SK-N-SH (cell line): ENCODE data around the gene DUSP1. TPM values are rescaled to one million over a fixed set of nuclear protein-coding genes. Genes with fewer than 3 reads are reported as not detected.

Experiments used
- CTCF ChIA-PET: fragments of 300-600, 350-600 bp; formaldehyde crosslinking; extraction: SDS; loops from one replicate; lab custom pipeline; 2021; lab: Yijun Ruan, JAX
- POLR2A ChIA-PET: fragments of 350-600 bp; sonication (Branson Sonifier 250); formaldehyde crosslinking; extraction: SDS; loops from one replicate; lab custom pipeline; 2020; ENCODE audit warnings: antibody characterized with exemption, inconsistent platforms; lab: Yijun Ruan, JAX
- DNase-seq: peaks from one replicate; pipeline ENCODE4 v3.0.0; 2012
- H2AFZ ChIP-seq: fragments of 200-600 bp; sonication (generic); 2 replicates; pipeline ENCODE4 v1.8.1; 2016; ENCODE audit warnings: antibody characterized with exemption, mild to moderate bottlenecking, low read depth
- H3F3A ChIP-seq: fragments of 200-600 bp; sonication (generic); replicated peaks from 2 replicates; pipeline ENCODE3; 2016; ENCODE audit warnings: antibody characterized with exemption, mild to moderate bottlenecking; ENCODE audit not compliant: insufficient read depth
- H3K27ac ChIP-seq, 2 experiments: fragments of 200-500 bp in 1 of 2; fragments of 200-600 bp in 1 of 2; sonication (Bioruptor generic) in 1 of 2; sonication (generic), shearing (Covaris generic) in 1 of 2; 2 replicates each; pipeline versions ENCODE4 v1.5.1 to v1.6.1; 2014 to 2016; ENCODE audit warnings: low read depth in 2 of 2, inconsistent platforms in 1 of 2, low read length in 1 of 2, mild to moderate bottlenecking in 1 of 2, mixed read lengths in 1 of 2
- H3K27me3 ChIP-seq: fragments of 200-600 bp; sonication (generic), shearing (Covaris generic); 2 replicates; pipeline ENCODE4 v1.6.1; 2016; ENCODE audit warnings: mixed run types; ENCODE audit not compliant: insufficient read depth
- H3K36me3 ChIP-seq, 2 experiments: fragments of 200-500 bp in 1 of 2; fragments of 200-600 bp in 1 of 2; sonication (Bioruptor generic) in 1 of 2; sonication (generic) in 1 of 2; replicated peaks in 1 of 2; 2 replicates each; pipeline versions ENCODE3 to v1.5.1; 2014 to 2016; ENCODE audit warnings: low read length in 1 of 2, mild to moderate bottlenecking in 1 of 2; ENCODE audit not compliant: insufficient read depth in 2 of 2, control insufficient read depth in 1 of 2
- H3K4me1 ChIP-seq, 2 experiments: fragments of 200-500 bp in 1 of 2; fragments of 200-600 bp in 1 of 2; sonication (Bioruptor generic) in 1 of 2; sonication (generic), shearing (Covaris generic) in 1 of 2; 2 replicates each; pipeline versions ENCODE4 v1.5.1 to v1.6.1; 2014 to 2016; ENCODE audit warnings: low read depth in 1 of 2, low read length in 1 of 2, mixed run types in 1 of 2; ENCODE audit not compliant: insufficient read depth in 2 of 2, control insufficient read depth in 1 of 2
- H3K4me2 ChIP-seq: fragments of 200-600 bp; sonication (generic), shearing (Covaris generic); 2 replicates; pipeline ENCODE4 v1.6.1; 2017; ENCODE audit warnings: mixed run types
- H3K4me3 ChIP-seq, 2 experiments: fragments of 200-500 bp in 1 of 2; fragments of 200-600 bp in 1 of 2; sonication (Bioruptor generic) in 1 of 2; sonication (generic), shearing (Covaris generic) in 1 of 2; 2 replicates each; pipeline versions ENCODE4 v1.5.1 to v1.8.1; 2014 to 2016; ENCODE audit warnings: low read depth in 2 of 2, inconsistent platforms in 1 of 2, low read length in 1 of 2, mild to moderate bottlenecking in 1 of 2, mixed read lengths in 1 of 2, moderate library complexity in 1 of 2
- H3K79me2 ChIP-seq: fragments of 200-600 bp; sonication (generic); 2 replicates; pipeline ENCODE4 v1.8.1; 2017; ENCODE audit warnings: mild to moderate bottlenecking; ENCODE audit not compliant: insufficient read depth
- H3K9ac ChIP-seq: fragments of 200-600 bp; sonication (generic); 2 replicates; pipeline ENCODE4 v1.6.1; 2017; ENCODE audit warnings: mixed run types
- H3K9me2 ChIP-seq: fragments of 200-600 bp; sonication (generic); 2 replicates; pipeline ENCODE4 v1.6.1; 2017; ENCODE audit warnings: mixed run types
- H3K9me3 ChIP-seq: fragments of 200-600 bp; sonication (generic); 2 replicates; pipeline ENCODE4 v1.6.1; 2017; ENCODE audit warnings: mixed run types, mild to moderate bottlenecking, moderate library complexity
- H4K20me1 ChIP-seq: fragments of 200-600 bp; sonication (generic); 2 replicates; pipeline ENCODE4 v1.6.1; 2017; ENCODE audit warnings: mild to moderate bottlenecking, mixed run types; ENCODE audit not compliant: insufficient read depth
- CHD2 ChIP-seq: fragments of 150-350 bp; IDR thresholded peaks from 2 replicates; pipeline ENCODE4 v1.6.1; 2018; ENCODE audit warnings: low read length; ENCODE audit not compliant: partially characterized antibody
- EZH2phosphoT487 ChIP-seq: fragments of 200-600 bp; sonication (generic); IDR thresholded peaks from 2 replicates; pipeline ENCODE4 v1.6.1; 2017; ENCODE audit warnings: low read depth, mixed run types, mild to moderate bottlenecking, antibody characterized with exemption, moderate library complexity, borderline replicate concordance
- FOSL2 ChIP-seq: IDR thresholded peaks from 2 replicates; pipeline ENCODE4 v1.4.0; 2012; ENCODE audit warnings: low read depth, mild to moderate bottlenecking, moderate library complexity, borderline replicate concordance
- FOXJ3 ChIP-seq: sonication (generic); formaldehyde crosslinking; IDR thresholded peaks from 2 replicates; pipeline ENCODE4 v1.5.1; 2020; ENCODE audit warnings: mild to moderate bottlenecking, missing genetic modification reagents
- GABPA ChIP-seq: IDR thresholded peaks from 2 replicates; pipeline ENCODE4 v1.4.0; 2012; ENCODE audit warnings: low read depth, mild to moderate bottlenecking
- JUND ChIP-seq: IDR thresholded peaks from 2 replicates; pipeline ENCODE4 v1.4.0; 2012
- MXI1 ChIP-seq: IDR thresholded peaks from 2 replicates; pipeline ENCODE4 v1.6.1; 2012; ENCODE audit warnings: mild to moderate bottlenecking, low read depth, low read length, improper control_type of control experiment
- RAD21 ChIP-seq: IDR thresholded peaks from 2 replicates; pipeline ENCODE4 v1.6.1; 2012; ENCODE audit warnings: mild to moderate bottlenecking, low read length
- RCOR1 ChIP-seq: fragments of 150-350 bp; IDR thresholded peaks from 2 replicates; pipeline ENCODE4 v1.6.1; 2017; ENCODE audit warnings: antibody characterized with exemption, low read length
- RXRA ChIP-seq: IDR thresholded peaks from 2 replicates; pipeline ENCODE4 v1.4.0; 2012; ENCODE audit warnings: low read depth, mild to moderate bottlenecking, borderline replicate concordance
- SMC3 ChIP-seq: IDR thresholded peaks from 2 replicates; pipeline ENCODE4 v1.6.1; 2012; ENCODE audit warnings: low read depth, low read length, improper control_type of control experiment
- TAF1 ChIP-seq: IDR thresholded peaks from 2 replicates; pipeline ENCODE4 v1.6.1; 2012; ENCODE audit warnings: low read depth, mild to moderate bottlenecking, low read length, moderate library complexity, borderline replicate concordance
- TCF12 ChIP-seq: IDR thresholded peaks from 2 replicates; pipeline ENCODE4 v1.4.0; 2012
- TEAD4 ChIP-seq: IDR thresholded peaks from 2 replicates; pipeline ENCODE4 v1.4.0; 2012; ENCODE audit warnings: mild to moderate bottlenecking, borderline replicate concordance; ENCODE audit not compliant: insufficient read depth
- YY1 ChIP-seq: IDR thresholded peaks from 2 replicates; pipeline ENCODE4 v1.4.0; 2012; ENCODE audit warnings: low read depth, mild to moderate bottlenecking
- WGBS: methylation state at CpG from one replicate; pipeline ENCODE4 v1.1.6; 2017; ENCODE audit warnings: low lambda C conversion rate; 5-methylcytosine and 5-hydroxymethylcytosine counted together
- polyA plus RNA-seq, 3 experiments: library from polyadenylated mRNA; depleted of rRNA; stranded (reverse); fragments of >200 nt; gene quantifications; 2 replicates each; pipeline ENCODE4 v1.2.3, GENCODE V29; 2012
- TF ChIP-seq, protein P1 (sequence below): fragments of 150-350 bp; IDR thresholded peaks from 2 replicates; pipeline ENCODE4 v1.6.1; 2016; ENCODE audit warnings: mild to moderate bottlenecking, low read depth, low read length

DUSP1 gene
- polyA plus RNA-seq, 1 of the 3 experiments (the other 2 are of a cell fraction) = 455 TPM

DNA sequence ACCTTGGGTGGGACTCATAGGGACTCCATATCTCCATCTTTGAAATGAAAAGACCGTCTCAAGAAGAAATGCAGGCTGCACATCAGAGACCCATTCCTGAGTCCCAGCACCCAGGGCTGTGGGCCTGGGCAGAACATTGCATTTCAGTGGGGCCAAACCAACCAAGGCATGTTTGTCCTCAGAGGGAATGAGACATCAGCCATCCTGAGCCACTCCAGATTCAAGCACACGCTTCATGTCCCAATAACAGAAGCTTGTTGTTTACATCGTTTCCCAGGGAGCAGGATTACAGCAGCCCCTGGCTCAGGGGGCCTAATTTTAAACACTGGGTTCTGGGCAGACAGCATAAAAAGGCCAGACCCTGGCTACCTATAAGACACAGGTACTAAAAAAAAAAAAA is 24.3 kb downstream of the DUSP1 start:
- CTCF ChIA-PET = interaction anchor here (0.6 to 1.9 kb wide), 4 partner anchors 11 to 32 kb away, joined by 3 to 6 read pairs (median 3); partner anchors contain the start of gene DUSP1
- POLR2A ChIA-PET = no interaction called here
- WGBS = 87% methylated on average over 3 of the region's 3 CpGs

DNA sequence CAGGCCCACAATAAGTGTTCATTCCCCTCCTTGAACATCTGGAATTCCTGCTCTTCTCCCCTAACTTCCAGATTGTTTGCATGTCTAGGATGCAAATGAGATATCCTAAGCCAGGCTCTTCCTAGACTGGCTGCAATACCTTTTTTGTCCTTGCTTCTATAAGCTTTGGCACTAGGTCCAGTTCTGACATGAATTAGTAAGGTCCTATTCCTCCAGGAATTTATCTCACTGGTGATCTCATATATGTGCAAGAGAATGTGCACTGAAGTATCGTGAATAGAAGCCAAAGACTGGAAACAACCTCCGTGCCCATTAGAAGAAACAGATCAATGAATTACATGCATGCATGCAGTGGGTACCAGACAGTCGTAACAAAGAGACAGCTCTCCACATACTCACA is 25.2 kb downstream of the DUSP1 start:
- Histone ChIP-seq H3K4me2 (no peak overlapping the region), H3K4me3 (no peak overlapping the region), H3K4me1 (peaks cover 0 to 8% of the 10 kb centered on the region in 2 experiments; a peak in 3 of 4 replicates), H3K9ac (no peak overlapping the region), H3K79me2 (no peaks in the 10 kb centered on the region), H4K20me1 (no peaks in the 10 kb centered on the region), H3K36me3 (no peaks in the 10 kb centered on the region), H3K27me3 (no peaks in the 10 kb centered on the region), H3K9me2 (no peaks in the 10 kb centered on the region), H2AFZ (no peak overlapping the region), H3K27ac (no peak overlapping the region), H3F3A (peaks cover 5% of the 10 kb centered on the region), H3K9me3 (no peaks in the 10 kb centered on the region)
- WGBS = 73% methylated on average over 3 of the region's 3 CpGs
- TF ChIP-seq EZH2phosphoT487 = no peak
- TF ChIP-seq, protein P1, sequence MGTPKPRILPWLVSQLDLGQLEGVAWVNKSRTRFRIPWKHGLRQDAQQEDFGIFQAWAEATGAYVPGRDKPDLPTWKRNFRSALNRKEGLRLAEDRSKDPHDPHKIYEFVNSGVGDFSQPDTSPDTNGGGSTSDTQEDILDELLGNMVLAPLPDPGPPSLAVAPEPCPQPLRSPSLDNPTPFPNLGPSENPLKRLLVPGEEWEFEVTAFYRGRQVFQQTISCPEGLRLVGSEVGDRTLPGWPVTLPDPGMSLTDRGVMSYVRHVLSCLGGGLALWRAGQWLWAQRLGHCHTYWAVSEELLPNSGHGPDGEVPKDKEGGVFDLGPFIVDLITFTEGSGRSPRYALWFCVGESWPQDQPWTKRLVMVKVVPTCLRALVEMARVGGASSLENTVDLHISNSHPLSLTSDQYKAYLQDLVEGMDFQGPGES = no peak
- no peak for TF ChIP-seq TEAD4
- TF ChIP-seq MXI1 = no peak
- no peak for TF ChIP-seq FOSL2
- no peak for TF ChIP-seq CHD2
- TF ChIP-seq GABPA = no peak
- no peak for TF ChIP-seq RCOR1
- no peak for TF ChIP-seq JUND
- TF ChIP-seq RXRA = no peak
- TF ChIP-seq RAD21 = no peak
- TF ChIP-seq YY1 = no peak
- DNase-seq = no peak
- ChIA-PET CTCF (interaction anchor here (1.2 to 1.3 kb wide), 3 partner anchors 31 to 186 kb away, joined by 3 read pairs; no protein-coding TSS in a partner anchor), POLR2A (no interaction called here)

More for the DNA sequence above, 24.3 kb downstream of the DUSP1 start:
- Histone ChIP-seq H3K27me3 (no peaks in the 10 kb centered on the region), H3K9ac (no peak overlapping the region), H3K79me2 (no peaks in the 10 kb centered on the region), H3K4me1 (no peaks in the 10 kb centered on the region; a peak in 2 of 4 replicates), H3K4me3 (no peak overlapping the region), H4K20me1 (no peaks in the 10 kb centered on the region), H3K27ac (no peak overlapping the region), H3K4me2 (no peak overlapping the region), H3K9me3 (no peaks in the 10 kb centered on the region), H3K36me3 (no peaks in the 10 kb centered on the region), H3K9me2 (no peaks in the 10 kb centered on the region), H3F3A (no peaks in the 10 kb centered on the region), H2AFZ (no peak overlapping the region)
- DNase-seq = no peak
- TF ChIP-seq FOXJ3 (CRISPR knock-in tag) = no peak
- no peak for TF ChIP-seq RCOR1
- no peak for TF ChIP-seq TAF1
- TF ChIP-seq SMC3 = no peak
- no peak for TF ChIP-seq TCF12
